Activated naive CD4-positive, alpha-beta T cell (primary cell): ENCODE measurements around the gene RFC2.
"Not testable (repeated sequence)": the region's sequence is repeated elsewhere in the genome, so short reads cannot be mapped to it uniquely, and the experiment has no call there.

Experiments used
- DNase-seq, 4 experiments: peaks; one replicate each; lab custom pipeline; 2025; lab: John Stamatoyannopoulos, UW

The RFC2 gene

GRCh38 chr7:74248156-74248555 lies 6.0 kb downstream of the RFC2 start:
- DNase-seq = no peak

GRCh38 chr7:74246497-74246896 lies 7.7 kb downstream of the RFC2 start:
- no peak for DNase-seq

DNA sequence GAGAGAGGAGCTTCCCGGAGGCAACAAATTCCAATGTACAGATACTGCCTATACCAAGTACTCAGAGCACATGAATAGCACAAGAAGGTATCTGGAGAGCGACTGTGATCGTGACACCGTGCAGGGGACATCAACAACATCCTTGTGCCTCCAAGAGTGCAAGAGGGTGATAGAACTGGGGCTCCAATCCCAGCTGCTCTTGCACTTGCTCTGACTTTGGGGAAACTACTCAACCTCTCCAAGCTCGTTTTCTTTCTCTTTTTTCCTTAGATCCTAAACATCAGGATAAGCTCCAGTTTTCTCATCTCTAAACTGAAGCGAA lies 12.1 kb downstream of the RFC2 start:
- DNase-seq = no peak

DNA sequence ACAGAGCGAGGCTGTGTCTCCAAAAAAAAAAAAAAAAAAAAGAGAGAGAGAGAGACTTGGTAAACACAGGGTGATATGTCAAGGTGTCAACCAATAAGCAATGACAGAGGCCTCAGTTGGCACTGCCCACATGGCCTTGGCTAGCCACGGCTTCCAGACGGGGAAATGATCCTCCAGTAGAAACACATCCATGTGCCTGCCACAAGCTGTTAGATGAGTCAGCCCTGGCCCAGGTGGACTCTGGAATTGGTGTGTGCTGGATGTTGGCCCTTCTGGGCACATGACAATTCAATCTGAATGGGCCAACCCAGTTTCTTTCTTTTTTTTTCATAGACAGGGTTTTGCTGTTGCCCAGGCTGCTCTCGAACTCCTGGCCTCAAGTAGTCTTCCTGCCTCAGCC lies 13.7 kb downstream of the RFC2 start:
- DNase-seq = no peak

DNA sequence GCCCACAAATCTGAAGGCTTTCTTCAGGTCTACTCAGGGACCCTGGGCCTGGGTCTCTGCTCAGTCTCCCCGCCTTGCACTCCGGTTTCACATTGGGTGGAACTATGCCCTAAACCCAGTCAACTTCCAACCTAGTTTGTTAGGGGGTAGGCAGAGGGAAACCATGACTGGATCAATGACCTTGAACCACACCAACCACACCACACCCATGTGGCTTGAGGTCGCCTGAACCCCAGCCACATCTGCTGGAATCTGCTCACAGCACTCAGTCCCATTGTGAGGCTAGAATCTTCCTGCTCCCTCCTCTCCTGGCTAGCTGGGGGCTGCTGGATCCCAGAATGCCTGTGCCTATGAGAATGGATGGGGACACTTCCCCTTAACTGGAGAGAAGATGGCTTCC lies 17.9 kb downstream of the RFC2 start:
- DNase-seq = no peak

- DNase-seq = no peak
Measured at GRCh38 chr7:74235518-74236268, 18.5 kb downstream of the RFC2 start.

- no peak for DNase-seq
Measured at GRCh38 chr7:74233655-74234285, 20.4 kb downstream of the RFC2 start.

DNA sequence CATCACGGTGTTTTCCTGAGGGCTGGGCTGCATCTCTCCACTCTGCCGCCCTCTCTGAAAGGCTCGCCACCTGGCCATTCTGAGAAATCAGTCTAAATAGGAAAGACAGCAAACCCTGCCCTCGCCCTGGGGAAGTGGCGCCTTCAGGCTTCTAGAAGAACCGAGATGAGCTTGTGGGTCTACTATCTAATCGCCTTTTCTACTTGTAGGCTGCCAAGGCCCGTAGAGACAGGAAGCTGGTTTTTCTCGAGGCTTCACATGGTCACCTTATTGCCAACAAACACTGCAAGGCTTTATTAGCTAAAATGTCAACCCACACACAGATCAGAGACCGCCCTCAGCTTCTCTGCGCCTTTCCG lies 23.0 kb downstream of the RFC2 start:
- DNase-seq = no peak

- no peak for DNase-seq
Measured at GRCh38 chr7:74230446-74231231, 23.6 kb downstream of the RFC2 start.

GRCh38 chr7:74228951-74229900 lies 25.0 kb downstream of the RFC2 start:
- DNase-seq = no peak

- no peak for DNase-seq
Measured at GRCh38 chr7:74226633-74227032, 27.6 kb downstream of the RFC2 start.

DNA sequence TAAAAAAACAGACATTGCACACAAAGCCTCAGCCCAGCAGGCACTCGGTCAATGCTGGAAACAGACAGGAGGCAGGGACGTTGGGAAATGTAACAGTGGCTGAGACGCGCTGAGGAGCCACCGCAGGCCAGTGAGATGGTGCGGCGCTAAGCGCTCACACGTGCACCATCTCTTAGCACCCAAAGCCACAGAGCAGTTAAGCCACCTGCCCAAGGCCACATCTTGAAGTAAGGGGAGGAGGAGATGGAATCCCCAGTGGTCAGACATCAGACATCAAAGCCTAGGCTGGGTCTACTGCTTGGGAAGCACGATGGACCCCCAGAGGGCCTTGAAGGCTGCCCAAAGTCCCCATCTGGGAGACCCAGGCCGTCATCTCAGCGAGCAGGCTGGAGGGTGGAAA lies 28.8 kb downstream of the RFC2 start:
- no peak for DNase-seq

DNA sequence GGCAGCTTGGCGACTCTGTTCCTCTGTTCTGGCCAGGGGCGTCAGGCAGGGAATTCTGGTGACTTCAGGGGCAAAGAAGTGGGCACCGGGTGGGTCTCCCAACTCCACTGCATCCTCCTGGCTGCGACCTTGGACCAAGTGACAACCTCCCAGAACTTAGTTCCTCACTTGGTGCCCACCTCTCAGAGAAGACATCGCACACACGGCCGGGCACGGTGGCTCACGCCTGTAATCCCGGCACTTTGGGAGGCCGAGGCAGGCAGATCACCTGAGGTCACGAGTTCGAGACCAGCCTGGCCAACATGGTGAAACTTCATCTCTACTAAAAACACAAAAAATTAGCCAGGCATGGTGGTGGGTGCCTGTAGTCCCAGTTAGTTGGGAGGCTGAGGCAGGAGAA lies 29.3 kb downstream of the RFC2 start:
- DNase-seq = not testable (repeated sequence)

- no peak for DNase-seq
Measured at GRCh38 chr7:74224511-74224832, 29.7 kb downstream of the RFC2 start.

- no peak for DNase-seq
Measured at GRCh38 chr7:74223711-74224510, 30.3 kb downstream of the RFC2 start.

GRCh38 chr7:74222851-74223710 lies 31.1 kb downstream of the RFC2 start:
- DNase-seq = no peak

DNA sequence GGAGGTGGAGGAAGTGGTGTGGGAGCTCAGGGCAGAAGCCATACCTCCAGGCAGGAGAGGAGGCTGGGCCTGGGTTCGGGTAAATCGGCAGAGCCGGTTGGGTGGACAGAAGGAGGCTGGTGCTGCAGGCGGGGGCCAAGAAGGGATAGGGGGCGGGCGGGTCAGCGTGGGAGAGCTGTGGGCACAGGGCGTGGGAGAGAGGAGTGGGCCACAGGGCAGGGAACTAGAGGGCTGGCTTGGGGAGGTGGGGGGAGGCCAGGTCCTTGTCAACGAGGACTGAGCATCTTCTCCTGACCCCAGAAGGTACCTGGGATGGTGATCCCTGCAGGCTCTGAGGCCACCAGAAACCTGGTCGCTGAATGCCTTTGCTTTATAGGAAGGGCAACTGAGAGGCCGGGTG lies 32.5 kb downstream of the RFC2 start:
- DNase-seq = no peak

GRCh38 chr7:74220229-74220628 lies 34.0 kb downstream of the RFC2 start:
- DNase-seq = no peak

GRCh38 chr7:74219416-74219815 lies 34.8 kb downstream of the RFC2 start:
- no peak for DNase-seq

- DNase-seq = no peak
Measured at GRCh38 chr7:74218343-74218698, 35.9 kb downstream of the RFC2 start.
